Measurements from ENCODE around the gene DDX20.

DDX20 gene

DNA sequence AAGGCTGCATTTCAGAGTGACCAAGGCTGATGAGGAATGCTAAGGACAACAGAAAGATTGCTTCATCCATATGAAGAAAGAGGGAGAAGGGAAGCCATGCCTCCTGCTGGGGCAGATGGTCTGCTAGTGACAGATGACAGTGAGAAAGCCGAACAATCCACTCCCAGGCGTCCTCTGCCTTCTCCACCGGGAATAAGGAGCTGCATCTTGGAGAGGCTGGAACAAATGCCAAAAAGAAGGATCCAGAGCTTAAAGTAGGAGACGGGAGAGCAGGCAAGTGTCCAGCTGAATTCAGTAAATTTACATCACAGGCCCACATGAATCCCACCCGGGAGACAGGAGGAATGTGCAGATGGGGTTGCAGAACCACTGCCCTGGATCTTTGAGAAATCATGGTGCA, 33.4 kb downstream of the DDX20 start:
- no peaks in the 10 kb centered on the region for H3K27me3 ChIP-seq (replicated peaks)
- in situ Hi-C loops (cut with HindIII; ENCODE audit: low pct_ligation_motif_present, low sequenced_read_pairs), result no loop called here
- H3K27ac ChIP-seq, result no peak overlapping the region
- TF ChIP-seq, protein P1, sequence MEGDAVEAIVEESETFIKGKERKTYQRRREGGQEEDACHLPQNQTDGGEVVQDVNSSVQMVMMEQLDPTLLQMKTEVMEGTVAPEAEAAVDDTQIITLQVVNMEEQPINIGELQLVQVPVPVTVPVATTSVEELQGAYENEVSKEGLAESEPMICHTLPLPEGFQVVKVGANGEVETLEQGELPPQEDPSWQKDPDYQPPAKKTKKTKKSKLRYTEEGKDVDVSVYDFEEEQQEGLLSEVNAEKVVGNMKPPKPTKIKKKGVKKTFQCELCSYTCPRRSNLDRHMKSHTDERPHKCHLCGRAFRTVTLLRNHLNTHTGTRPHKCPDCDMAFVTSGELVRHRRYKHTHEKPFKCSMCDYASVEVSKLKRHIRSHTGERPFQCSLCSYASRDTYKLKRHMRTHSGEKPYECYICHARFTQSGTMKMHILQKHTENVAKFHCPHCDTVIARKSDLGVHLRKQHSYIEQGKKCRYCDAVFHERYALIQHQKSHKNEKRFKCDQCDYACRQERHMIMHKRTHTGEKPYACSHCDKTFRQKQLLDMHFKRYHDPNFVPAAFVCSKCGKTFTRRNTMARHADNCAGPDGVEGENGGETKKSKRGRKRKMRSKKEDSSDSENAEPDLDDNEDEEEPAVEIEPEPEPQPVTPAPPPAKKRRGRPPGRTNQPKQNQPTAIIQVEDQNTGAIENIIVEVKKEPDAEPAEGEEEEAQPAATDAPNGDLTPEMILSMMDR (IDR thresholded peaks at IDR 0.05; ENCODE audit: low read depth, low read length, missing control alignments), result no peak
- H3K36me3 ChIP-seq (replicated peaks), result no peaks in the 10 kb centered on the region
- no peak for DNase-seq
- H3K4me3 ChIP-seq (ENCODE audit: low read depth, low read length), result no peak overlapping the region

DNA sequence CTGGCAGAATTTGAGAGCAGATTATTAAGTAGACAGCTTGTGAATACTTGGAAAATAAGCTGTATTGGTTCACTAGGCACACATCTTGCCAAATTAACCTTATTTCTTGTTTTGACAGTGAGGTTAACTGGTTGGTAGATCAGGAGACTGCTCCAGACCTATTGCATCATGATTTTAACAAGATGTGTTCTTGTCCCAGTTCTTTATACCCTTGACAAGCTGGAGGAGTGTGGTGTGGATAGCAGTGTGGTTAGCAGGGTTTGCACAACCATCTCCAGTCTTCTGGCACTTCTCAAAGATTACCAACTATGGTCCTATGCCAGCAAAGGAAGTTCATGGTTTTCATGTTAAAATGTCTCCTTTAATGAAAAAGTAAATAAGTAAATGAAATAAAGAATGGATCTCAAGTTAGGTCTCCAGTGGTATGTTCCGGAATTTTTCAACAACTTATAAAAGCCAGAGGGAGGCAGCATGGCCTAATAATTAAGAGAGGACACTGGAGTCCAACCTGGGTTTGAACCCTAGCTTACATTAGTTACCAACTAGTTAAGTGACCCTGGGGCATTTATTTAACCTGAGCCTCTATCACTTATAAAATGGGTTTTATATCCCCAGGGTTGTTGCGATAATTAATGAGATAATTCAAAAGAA, 34.1 kb downstream of the DDX20 start:
- DNase-seq, result no peak
- in situ Hi-C loops (cut with HindIII; ENCODE audit: low pct_ligation_motif_present, low sequenced_read_pairs), result no loop called here
- TF ChIP-seq, protein P1 (IDR thresholded peaks at IDR 0.05; ENCODE audit: low read depth, low read length, missing control alignments), result no peak
- Histone ChIP-seq H3K27ac (no peak overlapping the region), H3K36me3 (replicated peaks) (no peaks in the 10 kb centered on the region), H3K4me3 (ENCODE audit: low read depth, low read length) (no peak overlapping the region), H3K27me3 (replicated peaks) (no peaks in the 10 kb centered on the region)

DNA sequence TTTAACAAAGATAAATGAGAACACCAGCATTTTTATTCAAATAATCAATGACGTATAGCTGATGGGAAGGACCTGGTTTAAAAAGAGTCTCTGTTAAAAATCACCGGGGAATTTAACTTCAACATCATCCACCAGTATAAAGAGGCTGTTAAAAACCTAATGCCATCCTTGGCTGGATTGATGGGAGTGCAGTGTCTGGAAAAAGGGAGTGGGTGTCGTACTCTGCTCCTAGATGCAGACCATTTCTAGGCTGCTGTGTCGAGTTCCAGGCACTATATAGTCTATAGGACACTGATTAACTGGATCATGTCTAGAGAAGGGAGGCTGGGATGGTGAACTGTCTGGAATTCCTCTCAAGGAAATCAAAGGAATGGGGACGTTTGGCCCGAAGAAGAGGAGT, 36.1 kb downstream of the DDX20 start:
- Histone ChIP-seq H3K36me3 (replicated peaks) (no peaks in the 10 kb centered on the region), H3K27ac (no peak overlapping the region), H3K27me3 (replicated peaks) (no peaks in the 10 kb centered on the region), H3K4me3 (ENCODE audit: low read depth, low read length) (no peak overlapping the region)
- no peak for DNase-seq
- in situ Hi-C loops (cut with HindIII; ENCODE audit: low pct_ligation_motif_present, low sequenced_read_pairs), result no loop called here
- TF ChIP-seq, protein P1 (IDR thresholded peaks at IDR 0.05; ENCODE audit: low read depth, low read length, missing control alignments), result no peak

DNA sequence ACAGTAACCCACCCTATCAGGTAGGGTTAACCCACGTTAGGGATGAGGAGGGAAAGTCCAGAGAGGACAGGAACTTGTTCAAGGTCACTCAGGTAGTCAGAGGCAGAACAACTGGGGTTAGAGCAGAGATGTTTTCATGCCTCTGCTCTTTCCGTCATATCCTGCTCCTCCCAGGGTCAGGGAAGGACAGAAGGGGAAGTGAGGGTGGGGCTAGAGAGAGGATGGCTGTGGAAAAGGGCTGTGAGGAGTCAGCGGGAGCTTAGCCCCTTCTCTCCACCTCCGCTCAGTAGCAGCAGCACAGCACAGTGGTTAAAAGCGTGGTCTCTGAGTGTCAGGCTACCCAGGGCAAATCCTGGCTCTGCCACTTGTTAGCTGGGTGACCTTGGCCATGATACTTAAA, 36.5 kb downstream of the DDX20 start:
- Histone ChIP-seq H3K4me3 (ENCODE audit: low read depth, low read length) (no peak overlapping the region), H3K36me3 (replicated peaks) (no peaks in the 10 kb centered on the region), H3K27me3 (replicated peaks) (no peaks in the 10 kb centered on the region), H3K27ac (no peak overlapping the region)
- in situ Hi-C loops (cut with HindIII; ENCODE audit: low pct_ligation_motif_present, low sequenced_read_pairs), result no loop called here
- no peak for DNase-seq
- TF ChIP-seq, protein P1 (IDR thresholded peaks at IDR 0.05; ENCODE audit: low read depth, low read length, missing control alignments), result no peak

DNA sequence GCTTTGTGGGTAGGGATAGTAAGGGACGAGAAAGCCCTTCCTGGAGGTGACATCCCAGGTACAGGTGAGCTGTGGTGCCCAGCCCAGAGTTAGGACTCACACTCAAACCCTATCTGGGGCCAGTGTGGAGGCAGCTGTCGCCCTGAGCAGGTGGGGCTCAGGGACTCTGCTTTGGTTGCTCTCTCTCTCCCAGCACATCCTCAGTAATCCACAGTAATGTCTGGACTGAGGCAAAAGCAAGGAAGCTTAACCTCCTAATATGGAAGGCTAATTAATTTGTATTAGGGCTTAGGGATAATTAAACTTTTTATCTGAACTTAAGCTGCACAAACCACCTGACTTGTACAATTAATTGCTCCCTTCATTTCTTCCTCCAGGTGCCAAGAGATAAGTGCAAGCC, 38.2 kb downstream of the DDX20 start:
- no peak for DNase-seq
- TF ChIP-seq, protein P1 (IDR thresholded peaks at IDR 0.05; ENCODE audit: low read depth, low read length, missing control alignments), result no peak
- H3K4me3 ChIP-seq (ENCODE audit: low read depth, low read length), result no peak overlapping the region
- H3K27me3 ChIP-seq (replicated peaks), result no peaks in the 10 kb centered on the region
- no peaks in the 10 kb centered on the region for H3K36me3 ChIP-seq (replicated peaks)
- H3K27ac ChIP-seq, result no peak overlapping the region
- in situ Hi-C loops (cut with HindIII; ENCODE audit: low pct_ligation_motif_present, low sequenced_read_pairs), result no loop called here

DNA sequence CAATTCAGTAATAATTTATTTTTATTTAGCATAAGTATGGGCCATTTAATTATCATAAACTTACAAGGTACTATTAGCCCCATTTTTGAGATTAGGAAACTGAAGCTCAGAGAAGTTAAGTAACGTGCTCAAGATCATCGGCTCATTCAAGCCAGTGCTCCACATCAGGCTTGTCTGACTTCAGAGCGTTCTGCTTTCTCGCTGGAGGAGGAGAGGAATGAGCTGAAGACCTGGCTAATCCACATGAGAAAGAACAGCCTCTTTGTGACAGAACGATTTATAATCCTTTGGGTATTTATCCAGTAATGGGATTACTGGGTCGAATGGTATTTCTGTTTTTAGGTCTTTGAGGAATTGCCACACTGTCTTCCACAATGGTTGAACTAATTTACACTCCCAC, 39.7 kb downstream of the DDX20 start:
- Histone ChIP-seq H3K4me3 (ENCODE audit: low read depth, low read length) (no peak overlapping the region), H3K36me3 (replicated peaks) (no peaks in the 10 kb centered on the region), H3K27ac (no peak overlapping the region), H3K27me3 (replicated peaks) (no peaks in the 10 kb centered on the region)
- in situ Hi-C loops (cut with HindIII; ENCODE audit: low pct_ligation_motif_present, low sequenced_read_pairs), result no loop called here
- DNase-seq, result no peak
- TF ChIP-seq, protein P1 (IDR thresholded peaks at IDR 0.05; ENCODE audit: low read depth, low read length, missing control alignments), result no peak
